HCT116 (cell line): ENCODE results near the gene AIFM1. TPM values are rescaled to one million over a fixed set of nuclear protein-coding genes. Genes with fewer than 3 reads are reported as not detected.

Source experiments
- ATAC-seq: fragments of 200-7000 bp; cut with Tn5 transposase; 2 replicates; pipeline ENCODE4 v1.9.1; 2020; ENCODE audit warnings: mild to moderate bottlenecking, moderate library complexity
- BruUV-seq: library from RNA; stranded (reverse); fragments of 400-500 nt; replicated peaks from 2 replicates; lab custom pipeline; 2021; lab: Mats Ljungman, UMichigan
- CTCF ChIA-PET: fragments of 300-600 bp; sonication (Branson Sonifier 250); formaldehyde crosslinking; loops from one replicate; lab custom pipeline; 2021; ENCODE audit warnings: antibody characterized with exemption; lab: Charles Lee
- POLR2A ChIA-PET: fragments of 300-600, 350-600 bp; sonication (Branson Sonifier 250); formaldehyde crosslinking; loops from one replicate; lab custom pipeline; 2021; ENCODE audit warnings: antibody characterized with exemption; lab: Charles Lee
- RAD21 ChIA-PET, 2 experiments: fragments of 300-600 bp; sonication (Branson Sonifier 250); formaldehyde crosslinking; loops; one replicate each; lab custom pipeline; 2023; ENCODE audit warnings: low total read pairs in 2 of 2; ENCODE audit not compliant: uncharacterized antibody in 2 of 2, unreplicated experiment in 2 of 2, low non-redundant PET in 1 of 2; lab: Charles Lee
- DNase-seq: peaks from one replicate; pipeline ENCODE4 v3.0.0-alpha.2; 2010; ENCODE audit warnings: low read depth, low spot score
- H2AFZ ChIP-seq: fragments of 200-600 bp; shearing (Covaris generic), sonication (generic); 2 replicates; pipeline ENCODE4 v1.6.1; 2017; ENCODE audit warnings: low read depth, mixed run types, mixed read lengths, antibody characterized with exemption, low read length; ENCODE audit not compliant: poor library complexity, severe bottlenecking
- H3K27ac ChIP-seq: 2 replicates; pipeline ENCODE4 v1.5.1; 2012; ENCODE audit warnings: low read depth, low read length
- H3K27me3 ChIP-seq: fragments of 200-600 bp; sonication (generic); 2 replicates; pipeline ENCODE4 v1.6.1; 2016; ENCODE audit warnings: mixed run types, low read length, mixed read lengths; ENCODE audit not compliant: insufficient read depth
- H3K36me3 ChIP-seq, 2 experiments: fragments of 200-500 bp in 1 of 2; fragments of 200-600 bp in 1 of 2; sonication (Bioruptor generic) in 1 of 2; sonication (generic) in 1 of 2; 2 replicates each; pipeline versions ENCODE4 v1.5.1 to v1.6.1; 2014 to 2016; ENCODE audit warnings: low read length in 2 of 2, inconsistent platforms in 1 of 2, mixed read lengths in 1 of 2, mixed run types in 1 of 2; ENCODE audit not compliant: insufficient read depth in 2 of 2, control insufficient read depth in 1 of 2
- H3K4me1 ChIP-seq, 2 experiments: fragments of 200-600 bp in 1 of 2; sonication (generic) in 1 of 2; 2 replicates each; pipeline versions ENCODE4 v1.5.1 to v1.6.1; 2012 to 2017; ENCODE audit warnings: low read length in 2 of 2, inconsistent platforms in 1 of 2, mild to moderate bottlenecking in 1 of 2, mixed read lengths in 1 of 2, mixed run types in 1 of 2, moderate library complexity in 1 of 2; ENCODE audit not compliant: insufficient read depth in 2 of 2, control insufficient read depth in 1 of 2
- H3K4me2 ChIP-seq: fragments of 200-600 bp; sonication (generic); 2 replicates; pipeline ENCODE4 v1.6.1; 2017; ENCODE audit warnings: mixed run types, low read length, mixed read lengths
- H3K4me3 ChIP-seq, 2 experiments: fragments of 200-600 bp in 1 of 2; sonication (generic) in 1 of 2; replicated peaks in 1 of 2; 2 replicates each; pipeline ENCODE4 v1.5.1; 2011 to 2016; ENCODE audit warnings: low read length in 2 of 2, control low read depth in 1 of 2, low read depth in 1 of 2, mild to moderate bottlenecking in 1 of 2, mixed read lengths in 1 of 2, mixed run types in 1 of 2
- H3K79me2 ChIP-seq: fragments of 200-600 bp; sonication (generic); 2 replicates; pipeline ENCODE4 v1.6.1; 2017; ENCODE audit warnings: mild to moderate bottlenecking, mixed run types, low read length, moderate library complexity, mixed read lengths; ENCODE audit not compliant: insufficient read depth
- H3K9ac ChIP-seq: fragments of 200-600 bp; sonication (generic); 2 replicates; pipeline ENCODE4 v1.6.1; 2016; ENCODE audit warnings: low read length, mixed read lengths
- H3K9me2 ChIP-seq: fragments of 200-600 bp; sonication (generic), shearing (Covaris generic); 2 replicates; pipeline ENCODE4 v1.6.1; 2017; ENCODE audit warnings: mixed run types, mild to moderate bottlenecking, moderate library complexity; ENCODE audit not compliant: insufficient read depth
- H3K9me3 ChIP-seq, 2 experiments: fragments of 200-500 bp in 1 of 2; fragments of 200-600 bp in 1 of 2; sonication (Bioruptor generic) in 1 of 2; sonication (generic) in 1 of 2; 2 replicates each; pipeline ENCODE4 v1.6.1; 2014 to 2017; ENCODE audit warnings: low read length in 2 of 2, mixed read lengths in 2 of 2, inconsistent platforms in 1 of 2, low read depth in 1 of 2, mild to moderate bottlenecking in 1 of 2, mixed run types in 1 of 2, moderate library complexity in 1 of 2; ENCODE audit not compliant: control insufficient read depth in 1 of 2, insufficient read depth in 1 of 2
- H4K20me1 ChIP-seq: fragments of 200-600 bp; sonication (generic), shearing (Covaris generic); 2 replicates; pipeline ENCODE4 v1.6.1; 2017; ENCODE audit warnings: mixed run types, mild to moderate bottlenecking, moderate library complexity; ENCODE audit not compliant: insufficient read depth
- CBX3 ChIP-seq: IDR thresholded peaks from 2 replicates; pipeline ENCODE4 v1.6.1; 2012; ENCODE audit warnings: low read depth
- CEBPB ChIP-seq: IDR thresholded peaks from 2 replicates; pipeline ENCODE4 v1.6.1; 2012; ENCODE audit warnings: low read depth
- EZH2phosphoT487 ChIP-seq: fragments of 200-600 bp; IDR thresholded peaks from 2 replicates; pipeline ENCODE4 v1.6.1; 2018; ENCODE audit warnings: antibody characterized with exemption, borderline replicate concordance
- RAD21 ChIP-seq: IDR thresholded peaks from 2 replicates; pipeline ENCODE4 v1.6.1; 2012; ENCODE audit warnings: low read depth, mild to moderate bottlenecking
- ZFX ChIP-seq: fragments of 450-650 bp; IDR thresholded peaks from 2 replicates; pipeline ENCODE4 v1.6.1; 2017
- intact Hi-C: fragments of 100-400 bp; cut with micrococcal nuclease; formaldehyde crosslinking; loops from 2 replicates; pipeline ENCODE4 v1.10.0; 2022
- total RNA-seq: library from RNA; stranded (reverse); gene quantifications from one replicate; pipeline ENCODE4 v1.2.1, GENCODE V29; 2021; ENCODE audit not compliant: unreplicated experiment
- TF ChIP-seq, protein P1 (sequence below): IDR thresholded peaks from 2 replicates; pipeline ENCODE4 v1.6.1; 2012; ENCODE audit warnings: low read depth

AIFM1 gene
- total RNA-seq, 1 experiment from 2014 or later: 50.0 TPM

DNA sequence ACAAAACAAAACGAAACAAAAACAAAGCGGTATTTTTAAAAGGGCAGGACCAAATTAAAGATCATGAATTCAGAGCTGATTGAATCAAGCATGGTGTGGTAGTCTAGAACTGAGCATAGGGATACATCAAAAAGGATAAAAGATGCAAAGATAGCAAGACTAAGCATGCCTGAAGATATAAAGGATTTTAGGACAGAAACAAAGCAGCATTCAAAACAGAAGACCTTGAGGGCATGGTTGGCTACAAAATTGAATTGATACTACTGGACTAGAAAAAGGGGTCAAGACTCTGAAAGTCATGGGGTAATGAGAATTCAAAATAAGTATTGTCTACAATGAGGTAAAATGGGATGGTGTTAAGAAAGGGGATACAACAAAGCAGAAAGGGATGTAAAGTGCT, 47.7 kb upstream of the AIFM1 start:
- ChIA-PET POLR2A (no interaction called here), CTCF (no interaction called here)
- no peak overlapping the region for H3K4me3 ChIP-seq

DNA sequence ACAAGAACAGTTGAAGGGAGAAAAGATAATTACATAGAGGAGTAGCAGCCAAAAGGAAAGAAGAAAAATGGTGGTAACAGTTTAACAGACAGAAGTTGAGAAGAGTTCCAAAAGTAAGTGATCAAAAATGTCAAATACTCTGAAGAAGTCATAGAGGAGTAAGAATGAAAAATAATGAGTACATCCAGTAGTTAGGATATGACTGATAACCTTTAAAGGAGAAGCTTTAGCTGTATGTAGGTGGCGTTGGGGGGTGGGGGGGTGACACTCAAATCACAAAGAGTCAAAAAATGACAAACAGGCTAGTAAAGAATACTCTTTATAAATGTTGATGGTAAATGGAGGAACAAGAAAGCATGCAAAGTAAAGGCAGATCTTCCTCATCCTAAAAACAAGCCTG, 46.7 kb upstream of the AIFM1 start:
- H3K4me3 ChIP-seq: no peak overlapping the region
- ATAC-seq (no peak), DNase-seq (no peak)
- no peaks in the 10 kb centered on the region for H3K9me3 ChIP-seq
- no peak overlapping the region for H3K4me2 ChIP-seq
- ChIA-PET POLR2A (no interaction called here), RAD21 (no interaction called here), CTCF (no interaction called here)
- no peaks in the 10 kb centered on the region for H3K27me3 ChIP-seq
- no peaks in the 10 kb centered on the region for H4K20me1 ChIP-seq
- no peaks in the 10 kb centered on the region for H3K79me2 ChIP-seq
- peaks cover 3 to 6% of the 10 kb centered on the region in 2 experiments; a peak in 3 of 4 replicates for H3K4me1 ChIP-seq
- 0 out of 4 replicates have a peak, but pooled peaks cover 0 to 4% of the 10 kb centered on the region in 2 experiments for H3K36me3 ChIP-seq
- BruUV-seq: no TSS peak
- intact Hi-C loops: no loop called here
- H3K9ac ChIP-seq: no peak overlapping the region
- no peak overlapping the region for H3K27ac ChIP-seq
- H2AFZ ChIP-seq: no peak overlapping the region
- TF ChIP-seq CBX3 (no peak), CEBPB (no peak)
- TF ChIP-seq, protein P1, sequence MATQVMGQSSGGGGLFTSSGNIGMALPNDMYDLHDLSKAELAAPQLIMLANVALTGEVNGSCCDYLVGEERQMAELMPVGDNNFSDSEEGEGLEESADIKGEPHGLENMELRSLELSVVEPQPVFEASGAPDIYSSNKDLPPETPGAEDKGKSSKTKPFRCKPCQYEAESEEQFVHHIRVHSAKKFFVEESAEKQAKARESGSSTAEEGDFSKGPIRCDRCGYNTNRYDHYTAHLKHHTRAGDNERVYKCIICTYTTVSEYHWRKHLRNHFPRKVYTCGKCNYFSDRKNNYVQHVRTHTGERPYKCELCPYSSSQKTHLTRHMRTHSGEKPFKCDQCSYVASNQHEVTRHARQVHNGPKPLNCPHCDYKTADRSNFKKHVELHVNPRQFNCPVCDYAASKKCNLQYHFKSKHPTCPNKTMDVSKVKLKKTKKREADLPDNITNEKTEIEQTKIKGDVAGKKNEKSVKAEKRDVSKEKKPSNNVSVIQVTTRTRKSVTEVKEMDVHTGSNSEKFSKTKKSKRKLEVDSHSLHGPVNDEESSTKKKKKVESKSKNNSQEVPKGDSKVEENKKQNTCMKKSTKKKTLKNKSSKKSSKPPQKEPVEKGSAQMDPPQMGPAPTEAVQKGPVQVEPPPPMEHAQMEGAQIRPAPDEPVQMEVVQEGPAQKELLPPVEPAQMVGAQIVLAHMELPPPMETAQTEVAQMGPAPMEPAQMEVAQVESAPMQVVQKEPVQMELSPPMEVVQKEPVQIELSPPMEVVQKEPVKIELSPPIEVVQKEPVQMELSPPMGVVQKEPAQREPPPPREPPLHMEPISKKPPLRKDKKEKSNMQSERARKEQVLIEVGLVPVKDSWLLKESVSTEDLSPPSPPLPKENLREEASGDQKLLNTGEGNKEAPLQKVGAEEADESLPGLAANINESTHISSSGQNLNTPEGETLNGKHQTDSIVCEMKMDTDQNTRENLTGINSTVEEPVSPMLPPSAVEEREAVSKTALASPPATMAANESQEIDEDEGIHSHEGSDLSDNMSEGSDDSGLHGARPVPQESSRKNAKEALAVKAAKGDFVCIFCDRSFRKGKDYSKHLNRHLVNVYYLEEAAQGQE: no peak
- no peaks in the 10 kb centered on the region for H3K9me2 ChIP-seq

More for the DNA sequence above, 47.7 kb upstream of the AIFM1 start:
- Histone ChIP-seq H3K27me3 (no peaks in the 10 kb centered on the region), H3K4me1 (no peaks in the 10 kb centered on the region), H3K36me3 (0 out of 4 replicates have a peak, but pooled peaks cover 0 to 4% of the 10 kb centered on the region in 2 experiments), H2AFZ (no peak overlapping the region), H3K9ac (no peak overlapping the region), H3K4me2 (no peak overlapping the region), H4K20me1 (no peaks in the 10 kb centered on the region), H3K79me2 (no peaks in the 10 kb centered on the region), H3K9me2 (no peaks in the 10 kb centered on the region), H3K9me3 (no peaks in the 10 kb centered on the region), H3K27ac (no peak overlapping the region)
- no peak for ATAC-seq
- TF ChIP-seq RAD21: no peak
- TF ChIP-seq ZFX: no peak
- TF ChIP-seq, protein P1: no peak
- no peak for TF ChIP-seq EZH2phosphoT487
- no TSS peak for BruUV-seq
- RAD21 ChIA-PET: no interaction called here
- intact Hi-C loops: no loop called here
- DNase-seq: no peak
